ENCODE data around the gene EXOSC6.
"Not testable (repeated sequence)": the region's sequence is repeated elsewhere in the genome, so short reads cannot be mapped to it uniquely, and the experiment has no call there.

Gene EXOSC6

DNA sequence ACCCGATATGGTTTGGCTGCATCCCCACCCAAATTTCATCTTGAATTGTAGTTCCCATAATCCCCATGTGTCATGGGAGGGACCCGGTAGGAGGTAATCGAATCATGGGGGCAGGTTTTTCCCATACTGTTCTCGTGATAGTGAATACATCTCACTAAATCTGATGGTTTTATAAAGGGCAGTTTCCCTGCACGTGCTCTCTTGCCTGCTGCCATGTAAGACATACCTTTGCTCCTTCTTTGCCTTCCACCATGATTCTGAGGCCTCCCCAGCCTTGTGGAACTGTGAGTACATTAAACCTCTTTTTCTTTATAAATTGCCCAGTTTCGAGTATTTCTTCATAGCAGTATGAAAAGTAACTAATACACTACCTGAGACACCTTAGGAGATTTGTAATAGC lies 45.4 kb downstream of the EXOSC6 start:
- not testable (repeated sequence) for ATAC-seq

- not testable (repeated sequence) for ATAC-seq
Measured at GRCh38 chr16:70204668-70205405, 46.9 kb downstream of the EXOSC6 start.

DNA sequence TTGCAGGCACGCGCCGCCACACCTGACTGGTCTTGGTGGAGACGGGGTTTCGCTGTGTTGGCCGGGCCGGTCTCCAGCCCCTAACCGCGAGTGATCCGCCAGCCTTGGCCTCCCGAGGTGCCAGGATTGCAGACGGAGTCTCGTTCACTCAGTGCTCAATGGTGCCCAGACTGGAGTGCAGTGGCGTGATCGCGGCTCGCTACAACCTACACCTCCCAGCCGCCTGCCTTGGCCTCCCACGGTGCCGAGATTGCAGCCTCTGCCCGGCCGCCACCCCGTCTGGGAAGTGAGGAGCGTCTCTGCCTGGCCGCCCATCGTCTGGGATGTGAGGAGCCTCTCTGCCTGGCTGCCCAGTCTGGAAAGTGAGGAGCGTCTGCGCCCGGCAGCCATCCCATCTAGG lies 47.7 kb downstream of the EXOSC6 start:
- ATAC-seq, result not testable (repeated sequence)

DNA sequence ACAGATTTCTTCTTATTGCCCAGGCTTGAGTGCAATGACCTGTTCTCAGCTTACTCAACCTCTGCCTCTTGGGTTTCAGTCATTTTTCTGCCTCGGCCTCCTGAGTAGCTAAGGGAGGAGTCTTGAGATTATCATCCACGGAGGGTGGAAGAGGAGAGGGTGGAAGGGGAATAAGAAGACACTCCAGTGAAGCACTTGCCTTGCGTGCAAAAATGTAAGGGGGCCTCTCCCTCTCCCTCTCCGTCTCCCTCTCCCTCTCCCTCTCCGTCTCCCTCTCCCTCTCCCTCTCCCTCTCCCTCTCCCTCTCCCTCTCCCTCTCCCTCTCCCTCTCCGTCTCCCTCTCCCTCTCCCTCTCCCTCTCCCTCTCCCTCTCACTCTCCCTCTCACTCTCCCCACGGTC lies 48.2 kb downstream of the EXOSC6 start:
- not testable (repeated sequence) for ATAC-seq

- ATAC-seq, result not testable (repeated sequence)
Measured at GRCh38 chr16:70200063-70200462, 51.7 kb downstream of the EXOSC6 start.

- not testable (repeated sequence) for ATAC-seq
Measured at GRCh38 chr16:70199170-70199569, 52.6 kb downstream of the EXOSC6 start.

- not testable (repeated sequence) for ATAC-seq
Measured at GRCh38 chr16:70198666-70199065, 53.1 kb downstream of the EXOSC6 start.

GRCh38 chr16:70198230-70198629 lies 53.5 kb downstream of the EXOSC6 start:
- not testable (repeated sequence) for ATAC-seq

DNA sequence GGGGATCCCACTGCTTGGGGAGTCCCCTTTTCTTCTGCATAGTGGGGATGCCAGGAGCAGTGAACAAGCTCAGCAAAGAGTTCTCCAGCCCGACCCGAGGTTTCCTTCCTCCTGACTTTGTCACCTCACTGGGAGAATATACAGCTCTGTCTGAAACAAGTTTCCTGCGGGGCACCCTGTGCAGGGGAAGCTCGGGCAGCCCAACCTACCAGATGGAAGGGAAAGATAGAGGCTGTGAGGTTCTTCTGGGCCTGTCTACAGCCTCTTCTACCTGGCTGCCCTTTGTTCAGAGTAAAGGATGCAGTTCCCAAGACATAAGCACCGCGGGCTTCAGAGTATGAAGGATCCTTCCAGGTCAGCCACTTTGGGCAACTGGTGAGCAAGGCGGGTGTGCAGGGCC lies 54.1 kb downstream of the EXOSC6 start:
- not testable (repeated sequence) for ATAC-seq
